Measurements from ENCODE around the gene ACAT1.

DNA sequence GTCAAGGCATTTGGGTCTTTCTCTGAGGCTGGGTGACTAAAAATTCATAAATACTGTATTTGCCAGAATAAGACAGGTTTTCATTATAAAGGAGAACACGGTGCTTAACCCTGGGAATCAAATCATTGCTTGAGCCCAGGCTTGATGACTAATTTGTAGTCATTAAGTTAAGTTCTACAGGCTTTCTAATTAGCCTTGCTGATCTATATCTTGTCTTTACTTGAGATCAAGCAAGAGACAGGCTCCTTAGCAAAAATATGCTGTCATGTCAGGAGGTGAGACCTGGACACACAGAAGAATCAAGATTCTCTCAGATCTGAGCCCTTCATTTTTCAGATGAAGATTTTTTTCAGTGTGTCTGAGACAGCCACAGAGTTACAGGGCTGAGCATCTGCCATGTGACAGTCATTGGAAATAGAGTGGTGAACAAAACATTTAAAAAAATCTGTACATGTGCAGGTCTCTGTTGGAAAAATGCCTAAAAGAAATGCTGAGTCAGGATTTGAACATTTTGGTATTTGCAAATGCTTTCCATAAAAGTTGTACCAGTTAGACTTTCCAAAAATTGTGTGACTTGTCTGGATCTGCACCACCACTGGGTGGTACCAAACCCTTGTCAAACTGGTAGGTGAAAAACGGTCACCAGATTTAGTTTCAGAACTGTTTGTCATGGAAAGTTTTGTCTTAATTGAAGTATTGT, 14.6 kb downstream of the ACAT1 start:
- TF ChIP-seq POLR2AphosphoS5 (IDR thresholded peaks at IDR 0.05; ENCODE audit: borderline replicate concordance, low read depth, low read length) (no peak), EZH2 (IDR thresholded peaks at IDR 0.05) (no peak)
